Midbrain (tissue), 1 donor: Measurements from ENCODE around the gene CSRNP3.
"Not testable (repeated sequence)": the region's sequence is repeated elsewhere in the genome, so short reads cannot be mapped to it uniquely, and the experiment has no call there.

Source experiments
- DNase-seq: peaks from one replicate; lab custom pipeline; 2025; lab: John Stamatoyannopoulos, UW

CSRNP3 gene

DNA sequence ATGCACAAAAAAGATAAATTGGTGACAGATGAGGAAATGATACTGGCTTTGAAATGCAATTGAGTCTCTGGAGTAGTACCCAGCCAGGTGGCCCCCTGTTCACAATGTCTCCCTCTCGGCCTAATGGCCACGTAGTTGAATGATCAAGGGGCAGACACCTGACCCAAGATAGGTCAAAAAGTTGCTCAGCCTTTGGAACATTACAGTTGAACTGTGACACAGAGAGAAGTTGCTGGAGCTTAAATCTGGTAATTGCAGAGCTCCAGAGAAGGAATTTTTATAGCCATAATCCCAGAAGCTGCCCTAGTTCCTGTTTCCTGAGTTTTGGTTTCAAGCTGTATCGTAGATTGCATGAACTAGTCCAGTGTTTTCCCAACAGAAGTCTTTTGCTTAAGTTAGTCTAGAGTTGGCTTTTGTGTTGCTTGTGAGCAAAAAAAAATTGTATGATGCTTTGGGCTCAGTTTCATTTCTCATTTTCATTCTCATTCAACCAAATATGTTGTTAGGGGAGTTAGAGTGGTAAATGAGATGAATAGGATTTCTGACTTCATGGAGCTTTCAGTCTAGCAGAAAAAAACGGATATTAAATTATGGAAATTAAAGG, 117.9 kb downstream of the CSRNP3 start:
- no peak for DNase-seq

DNA sequence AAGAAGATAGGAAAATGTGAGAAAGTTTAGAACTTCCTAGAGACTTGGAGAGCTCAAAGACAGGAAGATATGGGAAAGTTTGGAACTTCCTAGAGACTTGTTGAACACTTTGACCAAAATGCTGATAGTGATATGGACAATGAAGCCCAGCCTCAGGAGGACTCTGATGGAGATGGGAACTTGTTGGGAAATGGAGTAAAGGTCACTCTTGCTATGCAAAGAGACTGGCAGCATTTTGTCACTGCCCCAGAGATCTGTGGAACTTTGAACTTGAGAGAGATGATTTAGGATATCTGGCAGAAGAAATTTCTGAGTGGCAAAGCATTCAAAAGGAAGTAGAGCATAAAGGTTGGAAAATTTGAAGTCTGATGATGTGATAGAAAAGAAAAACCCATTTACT, 121.5 kb downstream of the CSRNP3 start:
- not testable (repeated sequence) for DNase-seq

DNA sequence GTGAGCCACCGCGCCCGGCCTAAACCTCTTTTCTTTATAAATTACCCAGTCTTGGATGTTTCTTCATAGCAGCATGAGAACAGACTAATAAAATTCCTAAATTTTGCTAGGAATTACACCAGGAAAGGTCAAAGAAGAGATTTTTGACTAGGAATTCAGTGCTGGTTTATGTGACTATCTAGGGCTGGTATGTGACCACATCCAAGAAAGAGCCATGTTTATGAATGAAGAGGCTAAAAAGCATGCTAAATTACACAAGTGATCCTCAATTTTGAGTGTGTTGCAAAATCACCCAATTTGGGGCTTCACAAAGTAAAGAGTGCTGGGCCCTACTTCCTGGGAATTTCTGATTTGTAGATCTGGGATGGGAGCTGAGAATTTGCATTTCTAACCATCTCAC, 123.6 kb downstream of the CSRNP3 start:
- no peak for DNase-seq

DNA sequence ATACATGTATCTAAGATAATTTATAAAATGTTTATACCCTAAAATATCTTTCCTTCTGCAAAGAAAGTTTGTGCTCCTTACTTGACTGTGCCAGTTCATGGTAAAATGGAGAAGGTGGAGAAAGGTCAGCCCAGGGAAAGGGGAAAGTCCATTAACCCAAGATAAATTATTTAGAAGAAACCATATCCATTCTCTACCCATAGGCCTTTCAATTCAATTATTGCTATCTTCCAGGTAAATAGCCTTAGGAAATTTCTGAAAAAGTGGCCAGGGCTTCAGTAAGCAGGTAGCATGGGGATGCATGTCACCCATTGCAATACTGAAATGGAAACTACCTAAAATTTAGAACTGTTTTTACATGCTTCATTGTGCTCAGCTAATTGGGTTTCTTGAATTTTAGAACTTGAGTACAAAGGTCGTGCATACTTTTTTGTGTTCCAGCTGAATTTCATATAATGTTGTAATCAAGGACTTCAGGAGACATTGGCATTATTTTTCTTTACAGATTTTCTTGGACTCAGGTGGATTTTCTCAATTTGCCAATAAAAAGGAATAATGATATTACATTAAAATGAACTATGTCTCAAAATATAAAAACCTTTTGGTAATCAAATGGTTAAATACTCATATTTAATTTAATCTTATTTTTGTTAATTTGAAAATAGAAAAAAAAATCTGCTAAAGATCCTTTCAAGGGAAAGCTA, 124.9 kb downstream of the CSRNP3 start:
- DNase-seq = no peak

DNA sequence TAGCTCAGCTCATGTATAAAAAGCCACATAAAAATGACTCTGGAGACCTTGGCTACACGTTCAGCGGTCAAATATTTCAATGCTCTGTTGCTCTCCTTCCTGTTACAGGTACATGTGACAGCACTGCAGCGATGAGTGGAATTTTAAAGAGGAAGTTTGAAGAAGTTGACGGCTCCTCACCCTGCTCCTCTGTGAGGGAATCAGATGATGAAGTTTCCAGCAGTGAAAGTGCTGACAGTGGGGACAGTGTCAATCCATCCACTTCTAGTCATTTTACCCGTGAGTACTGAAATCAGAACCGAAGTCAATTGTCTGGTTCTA, 125.4 kb downstream of the CSRNP3 start:
- no peak for DNase-seq

DNA sequence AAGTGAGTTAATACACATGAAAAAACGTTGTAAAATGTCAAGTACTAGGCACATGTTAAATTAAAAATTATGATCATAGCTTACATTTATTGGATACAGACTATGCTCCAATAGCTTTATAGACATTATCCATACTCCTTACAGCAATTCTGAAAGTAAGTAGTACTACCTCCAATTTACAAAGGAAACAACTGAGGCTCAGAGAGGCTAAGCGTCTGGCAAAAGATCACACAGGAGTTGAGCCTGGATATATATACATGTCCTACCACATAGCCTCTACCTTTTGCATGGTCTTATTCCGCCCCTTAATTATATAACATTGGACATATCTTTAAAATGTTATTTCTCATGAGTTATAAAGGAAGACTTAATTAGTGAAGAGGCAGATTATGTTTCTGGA, 127.3 kb downstream of the CSRNP3 start:
- no peak for DNase-seq

DNA sequence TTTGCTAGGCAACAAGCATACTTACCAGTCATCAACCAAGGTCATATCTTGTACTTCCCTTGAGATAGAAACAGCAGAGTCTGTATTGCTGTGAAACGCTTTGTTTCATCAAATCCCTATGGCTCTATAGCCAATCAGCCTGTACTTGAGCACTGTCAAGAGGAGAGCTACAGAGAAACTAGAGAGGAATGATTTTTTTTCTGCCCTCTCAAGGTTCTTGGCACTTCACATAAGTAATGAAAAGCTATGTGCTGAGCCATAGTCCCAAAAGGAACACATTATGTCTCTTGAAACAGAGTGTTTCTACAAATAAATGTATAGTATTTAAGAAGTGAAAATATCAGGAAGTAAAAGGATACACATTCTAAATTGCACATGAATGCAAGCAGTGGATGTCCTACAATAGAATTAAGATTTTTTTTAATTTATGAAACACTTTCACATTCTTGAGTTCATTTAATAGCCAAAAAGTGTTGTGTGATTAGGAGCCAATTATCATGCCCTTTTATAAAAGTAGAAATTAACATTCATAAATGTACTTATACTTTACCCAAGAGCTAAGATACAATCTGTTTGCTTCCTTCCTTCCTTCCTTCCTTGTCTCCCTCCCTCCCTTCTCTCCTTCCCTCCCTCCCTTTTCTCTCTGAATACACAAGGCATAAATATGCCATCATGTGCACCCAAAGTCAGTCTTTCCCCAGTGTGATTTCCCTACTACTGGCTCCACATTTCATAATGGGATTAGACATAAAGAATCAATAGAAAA, 131.8 kb downstream of the CSRNP3 start:
- no peak for DNase-seq

DNA sequence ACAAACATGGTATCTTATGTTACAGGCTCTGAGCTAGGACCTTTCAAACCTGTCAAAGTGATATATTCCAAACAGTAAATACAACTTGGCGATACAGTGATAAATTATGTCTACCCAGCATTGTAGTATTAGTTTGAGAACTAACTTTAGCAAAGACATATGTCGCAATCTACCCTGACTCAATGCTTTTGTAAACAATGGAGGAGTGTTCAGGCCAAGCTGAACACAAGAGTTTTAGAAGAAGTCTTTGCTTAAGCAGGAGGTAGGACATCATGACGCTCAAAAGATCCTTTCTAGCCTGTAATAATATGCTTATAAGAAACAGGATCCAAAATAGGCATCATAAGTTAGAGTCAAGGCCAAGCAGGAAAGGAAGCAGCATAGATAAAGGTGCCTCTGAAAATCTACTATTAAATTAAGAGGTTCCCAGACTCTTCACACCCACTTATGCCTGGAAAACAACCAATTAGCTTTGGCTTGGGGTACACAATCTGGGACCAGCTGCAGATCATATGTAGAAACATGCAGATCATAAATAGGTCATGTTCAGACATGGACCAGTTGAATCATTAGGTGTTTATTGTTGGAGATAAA, 132.5 kb downstream of the CSRNP3 start:
- no peak for DNase-seq

DNA sequence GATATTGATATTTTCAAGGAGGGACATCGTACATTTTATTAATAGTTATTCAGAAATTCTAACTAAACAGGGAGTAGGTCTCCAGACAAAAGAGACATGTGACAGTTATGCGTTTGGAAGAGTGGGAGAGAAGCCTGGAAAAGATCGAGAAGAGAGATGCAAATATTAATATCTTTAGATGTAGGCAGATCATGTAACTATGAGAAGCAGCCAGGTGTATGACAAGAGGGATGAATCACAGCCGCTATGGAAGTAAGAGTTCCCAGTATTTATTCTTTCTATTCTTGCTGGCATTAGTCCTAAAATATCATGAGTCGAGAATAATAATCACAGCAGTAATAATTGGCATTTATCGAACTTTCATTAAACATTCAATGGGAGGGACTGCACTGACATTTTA, 140.2 kb downstream of the CSRNP3 start:
- no peak for DNase-seq

DNA sequence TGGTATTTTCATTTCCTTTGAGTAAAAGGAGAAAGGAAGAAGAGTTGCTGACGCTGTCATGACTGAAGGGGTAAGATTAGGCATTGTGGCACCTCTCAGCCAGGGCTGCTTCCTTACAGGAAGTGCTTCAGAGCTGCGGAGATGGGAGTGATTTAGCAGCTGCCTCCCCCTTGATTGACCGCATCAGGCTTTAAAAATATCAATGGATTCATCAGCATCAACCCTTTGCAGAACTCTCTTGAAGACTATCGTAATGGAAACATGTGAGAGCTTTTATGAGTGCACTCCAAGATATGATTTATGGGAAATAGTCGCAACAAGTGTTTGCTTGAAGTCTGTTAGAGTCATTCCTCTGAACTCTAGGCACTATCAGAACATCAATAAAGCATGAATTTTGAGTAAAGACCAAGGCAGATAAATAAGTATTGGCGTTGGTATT, 141.1 kb downstream of the CSRNP3 start:
- DNase-seq = no peak

DNA sequence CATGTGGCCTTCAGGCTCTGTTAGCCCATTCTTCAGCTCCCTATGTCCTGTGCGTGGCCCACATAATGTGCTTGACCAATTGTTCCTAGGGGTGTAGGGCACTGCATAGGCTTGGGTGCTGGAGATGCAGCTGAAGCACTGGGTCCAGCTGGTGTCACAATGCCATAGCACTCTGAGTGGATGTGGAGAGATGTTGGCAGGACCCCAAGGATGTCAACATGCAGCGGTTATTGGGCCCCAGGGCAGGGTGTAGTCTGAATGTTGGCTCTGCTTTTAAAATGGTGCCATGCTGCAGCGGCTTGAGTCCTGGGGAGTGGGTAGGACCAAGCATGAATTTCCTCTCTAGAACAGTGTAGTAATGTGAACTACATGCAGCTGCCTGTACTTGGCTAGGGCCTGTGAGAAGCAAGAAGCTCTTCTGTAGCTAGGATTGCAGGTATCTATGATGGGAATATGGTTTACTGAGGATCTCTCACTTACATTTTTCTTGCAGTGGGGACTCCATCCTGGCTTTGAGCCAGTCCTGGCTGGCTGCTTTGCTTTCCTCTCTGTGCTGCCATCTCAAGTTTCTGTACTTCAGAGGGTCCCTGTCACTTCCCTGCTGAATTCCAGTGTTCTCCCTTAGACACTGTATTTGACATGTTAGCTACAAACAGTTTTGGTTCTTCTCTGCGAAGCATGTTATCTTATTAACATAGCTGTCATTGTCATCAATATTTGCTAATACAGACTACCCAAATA, 148.4 kb downstream of the CSRNP3 start:
- DNase-seq = no peak

DNA sequence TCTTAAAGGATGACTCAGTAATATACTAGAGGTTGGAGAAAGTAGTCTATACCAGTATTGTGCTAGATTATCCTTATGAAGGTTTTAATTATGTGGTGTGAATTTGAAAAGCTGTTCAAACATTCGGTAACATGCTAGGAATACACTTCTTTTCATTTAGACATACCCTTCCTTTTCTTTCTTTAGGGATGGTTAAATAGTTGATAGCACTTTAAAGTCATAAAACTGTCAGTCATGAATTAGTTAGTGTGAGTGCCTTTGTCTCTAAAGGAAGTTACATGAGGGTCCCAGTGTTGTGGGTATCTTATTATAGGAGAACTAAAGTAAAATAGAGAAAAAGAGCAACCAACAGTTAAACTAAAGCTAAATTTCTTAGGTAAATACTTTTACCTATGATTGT, 149.3 kb downstream of the CSRNP3 start:
- no peak for DNase-seq

DNA sequence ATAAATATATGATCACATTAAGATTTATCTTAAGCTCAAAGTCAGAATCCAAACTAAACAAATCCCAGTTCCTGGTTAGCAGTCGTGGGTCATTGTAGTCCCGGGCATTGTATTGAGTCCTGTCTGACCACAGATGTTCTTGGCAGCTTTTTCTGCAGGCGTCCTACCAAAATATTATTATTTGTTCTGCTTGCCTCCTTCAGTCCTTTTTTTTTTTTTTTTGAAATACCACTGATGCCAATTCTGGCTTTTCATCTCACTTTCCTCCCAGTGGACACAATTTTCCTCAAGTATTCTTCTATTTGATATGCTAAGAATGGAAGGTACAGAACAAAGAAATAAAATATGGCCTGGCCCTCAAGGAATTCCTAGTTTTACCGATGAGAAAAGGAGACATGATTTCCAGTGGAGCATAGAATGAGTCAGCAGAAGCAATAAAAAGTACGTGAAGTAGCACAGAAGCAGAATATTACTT, 151.6 kb downstream of the CSRNP3 start:
- no peak for DNase-seq

DNA sequence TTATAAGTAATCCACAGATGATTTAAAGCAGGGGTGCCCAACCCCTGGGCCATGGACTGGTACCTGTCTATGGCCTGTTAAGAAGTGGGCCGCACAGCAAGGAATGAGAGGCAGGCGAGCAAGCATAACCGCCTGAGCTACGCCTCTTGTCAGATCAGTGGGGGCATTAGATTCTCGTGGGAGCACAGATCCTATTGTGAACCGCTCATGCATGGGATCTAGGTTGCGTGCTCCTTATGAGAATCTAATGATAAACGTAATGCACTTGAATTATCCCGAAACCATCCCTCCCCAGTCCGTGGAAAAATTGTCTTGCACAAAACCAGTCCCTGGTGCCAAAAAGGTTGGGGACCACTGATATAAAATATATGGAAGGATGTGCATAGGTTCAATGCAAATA, 153.7 kb downstream of the CSRNP3 start:
- DNase-seq = no peak

DNA sequence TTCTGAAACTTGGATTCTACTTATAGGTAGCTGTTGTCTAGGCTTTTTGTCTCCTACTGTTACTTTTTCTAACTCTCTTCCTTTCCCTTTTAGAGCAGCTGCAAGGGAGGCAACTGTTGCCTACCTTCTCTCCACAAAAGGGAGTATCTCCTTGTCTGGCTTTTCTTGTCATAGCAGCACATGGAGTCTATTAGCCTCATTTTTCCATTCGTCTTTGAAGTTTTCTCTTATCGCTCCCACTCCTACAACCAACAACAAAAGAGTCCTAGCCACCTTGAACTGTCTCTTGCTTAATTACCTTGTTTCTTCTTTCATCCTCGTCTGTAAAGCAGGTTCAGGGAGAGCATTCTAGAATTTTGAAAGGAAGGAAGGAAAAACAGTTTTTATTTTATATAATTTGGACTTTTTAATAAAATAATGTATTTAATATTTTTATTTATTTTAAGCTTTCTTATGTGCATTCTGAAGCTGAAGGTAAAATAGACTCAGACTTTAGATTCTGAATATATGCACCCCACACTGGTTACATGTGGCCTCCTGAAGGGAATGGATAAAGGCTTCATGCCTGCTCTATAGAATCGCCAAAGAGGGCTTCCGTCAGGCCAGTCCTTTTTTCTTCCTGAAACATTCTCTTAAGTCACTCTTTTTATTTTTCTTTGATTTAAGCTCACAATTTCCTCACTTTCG, 154.4 kb downstream of the CSRNP3 start:
- no peak for DNase-seq

DNA sequence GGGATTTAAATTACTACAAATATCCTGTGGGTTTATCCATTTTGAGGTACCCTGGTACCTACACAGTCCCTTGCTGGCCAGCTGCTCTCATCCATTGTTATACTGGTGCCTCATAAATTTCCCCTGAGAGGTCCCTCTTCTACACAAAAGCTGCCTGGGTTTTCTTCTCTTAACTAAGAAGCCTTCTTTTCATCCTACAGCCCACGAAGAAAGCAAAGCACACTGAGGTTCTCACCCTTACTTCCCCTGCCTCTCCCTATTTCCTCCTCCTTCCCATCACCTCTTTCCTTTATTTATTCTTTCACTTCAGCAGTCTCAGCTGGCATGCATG, 154.9 kb downstream of the CSRNP3 start:
- DNase-seq = no peak

DNA sequence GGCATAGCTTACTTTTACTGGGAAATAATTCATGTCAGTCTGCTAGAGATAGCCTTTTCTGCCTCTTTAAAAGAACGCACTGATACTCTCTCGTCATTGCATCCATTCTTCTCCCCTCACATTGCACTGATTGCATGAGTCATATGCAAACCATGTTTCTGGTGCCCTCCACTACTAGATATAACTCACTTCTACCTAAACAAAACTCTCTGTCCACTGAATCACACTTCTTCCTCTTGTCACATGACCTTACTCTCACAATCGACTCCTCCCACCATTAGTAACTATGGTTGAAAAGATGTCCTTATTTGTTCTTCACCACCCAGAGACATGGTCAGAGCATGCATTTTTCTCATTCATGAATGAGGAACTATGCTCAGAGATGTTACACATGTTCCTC, 158.0 kb downstream of the CSRNP3 start:
- no peak for DNase-seq

DNA sequence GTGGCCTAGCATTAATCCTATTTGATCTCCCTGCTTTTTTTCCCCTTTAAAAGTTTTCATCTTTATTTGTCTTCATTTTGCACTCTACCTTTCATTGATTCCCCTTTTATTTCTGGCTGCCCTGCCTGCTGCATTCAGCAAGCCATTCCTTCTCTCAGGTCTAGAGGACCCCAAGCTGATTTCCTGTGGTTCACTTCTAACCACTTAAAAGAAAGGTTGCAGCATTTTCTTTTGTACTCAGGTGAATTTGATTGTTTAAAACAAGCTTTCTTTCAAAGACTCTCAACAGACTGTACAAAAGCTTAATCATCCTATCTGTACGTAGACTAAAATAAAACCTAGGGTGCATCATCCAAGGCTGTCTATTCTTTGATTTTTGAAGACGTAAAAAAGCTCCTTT, 160.3 kb downstream of the CSRNP3 start:
- no peak for DNase-seq

DNA sequence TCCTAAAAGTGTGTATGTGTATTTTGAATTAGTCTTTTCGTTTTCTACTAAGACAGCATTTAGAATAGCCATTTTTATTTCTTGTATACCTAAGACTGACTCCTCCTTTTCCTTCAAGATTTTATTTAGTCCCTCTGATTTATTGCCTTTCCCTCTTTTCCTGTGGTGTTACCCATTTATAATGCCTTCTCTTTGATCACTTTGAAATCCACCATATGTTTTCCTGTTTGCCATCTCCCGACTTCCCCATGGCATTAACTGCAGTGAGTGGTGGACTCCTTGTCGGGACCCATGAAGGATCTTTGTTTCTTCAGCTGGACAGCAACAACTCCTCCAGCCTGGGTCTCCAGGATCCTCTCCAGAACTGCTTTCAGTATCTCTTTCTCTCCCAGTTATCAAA, 160.7 kb downstream of the CSRNP3 start:
- no peak for DNase-seq

DNA sequence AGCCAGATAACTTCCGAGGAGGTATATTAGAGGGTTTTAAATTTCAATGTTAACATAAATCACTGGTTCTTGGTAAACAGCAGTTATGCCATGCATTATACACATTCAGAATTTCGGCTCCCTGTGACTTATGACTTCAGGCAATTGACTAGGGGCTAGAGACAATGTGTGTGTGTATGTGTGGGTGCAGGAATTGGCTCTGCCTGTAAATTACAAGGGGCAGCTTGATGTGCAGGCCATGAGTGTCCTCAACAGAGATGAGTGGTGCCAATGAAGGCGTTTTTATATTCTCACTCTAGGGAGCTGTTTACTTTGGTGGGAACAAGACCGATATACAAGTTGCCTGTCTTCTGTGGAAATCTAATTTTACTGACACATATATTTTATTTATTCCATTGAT, 161.6 kb downstream of the CSRNP3 start:
- DNase-seq = no peak

DNA sequence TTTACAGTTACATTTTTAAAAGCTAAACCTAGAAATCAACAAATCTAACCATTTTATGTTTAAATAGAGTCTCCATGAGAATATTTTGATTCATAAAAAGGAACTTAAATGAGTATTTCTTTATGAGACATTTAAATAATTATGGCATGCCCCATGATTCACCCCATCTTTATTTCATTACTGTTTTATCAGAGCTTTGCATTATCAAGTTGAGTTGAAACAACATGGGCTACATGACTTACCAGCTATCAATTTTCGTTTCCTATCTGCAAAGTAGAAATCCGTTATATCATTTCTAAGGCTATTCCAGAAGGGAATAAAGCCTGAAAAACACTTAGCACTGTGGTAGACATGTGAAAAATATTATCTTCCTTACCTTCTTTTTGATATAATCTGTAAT, 163.1 kb downstream of the CSRNP3 start:
- no peak for DNase-seq

DNA sequence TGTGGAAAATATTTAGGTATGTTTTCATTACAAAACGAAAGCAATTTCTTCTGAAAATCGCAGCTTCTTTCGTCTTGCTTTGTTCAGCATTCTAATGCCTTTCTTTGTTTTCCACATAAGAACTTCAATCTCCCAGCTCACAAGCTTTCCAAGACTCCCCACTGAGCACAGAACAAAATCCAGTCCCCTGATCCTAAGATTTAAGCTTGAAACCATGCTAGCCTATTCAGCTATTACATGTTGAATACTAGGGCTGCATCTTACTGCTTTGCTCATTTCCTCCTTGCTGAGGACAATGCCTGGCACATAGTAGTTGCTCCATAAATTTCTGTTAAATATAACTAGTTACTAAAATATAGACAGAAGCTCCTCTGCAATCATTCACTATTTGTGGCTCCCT, 163.9 kb downstream of the CSRNP3 start:
- DNase-seq = no peak
